ENCODE results near the gene APH1A. TPM values are rescaled to one million over a fixed set of nuclear protein-coding genes. Genes with fewer than 3 reads are reported as not detected.
"Not testable (repeated sequence)": the region's sequence is repeated elsewhere in the genome, so short reads cannot be mapped to it uniquely, and the experiment has no call there.

Gene APH1A
- total RNA-seq, 1 donor from 2014 or later, result 148 TPM

DNA sequence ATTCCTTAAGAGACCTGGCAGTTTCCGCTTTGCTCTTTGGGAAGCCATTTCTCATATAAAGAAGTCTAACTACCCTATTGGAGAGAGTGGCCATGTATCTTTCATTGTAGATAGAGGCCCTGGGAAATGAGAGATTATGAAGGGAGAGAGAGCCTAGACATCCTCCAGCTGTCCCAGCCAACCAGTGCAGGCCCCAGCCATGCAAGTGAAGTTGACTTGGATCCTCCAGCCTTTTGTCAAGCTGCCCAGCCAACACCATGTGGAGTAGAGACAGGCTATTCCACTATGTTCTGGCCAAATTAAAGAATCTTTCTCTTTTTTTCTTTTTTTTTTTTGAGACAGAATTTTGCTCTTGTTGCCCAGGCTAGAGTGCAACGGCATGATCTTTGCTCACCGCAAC, 25.8 kb downstream of the APH1A start:
- no peaks in the 10 kb centered on the region for H3K27me3 Mint-ChIP-seq
- TF ChIP-seq, protein P1, sequence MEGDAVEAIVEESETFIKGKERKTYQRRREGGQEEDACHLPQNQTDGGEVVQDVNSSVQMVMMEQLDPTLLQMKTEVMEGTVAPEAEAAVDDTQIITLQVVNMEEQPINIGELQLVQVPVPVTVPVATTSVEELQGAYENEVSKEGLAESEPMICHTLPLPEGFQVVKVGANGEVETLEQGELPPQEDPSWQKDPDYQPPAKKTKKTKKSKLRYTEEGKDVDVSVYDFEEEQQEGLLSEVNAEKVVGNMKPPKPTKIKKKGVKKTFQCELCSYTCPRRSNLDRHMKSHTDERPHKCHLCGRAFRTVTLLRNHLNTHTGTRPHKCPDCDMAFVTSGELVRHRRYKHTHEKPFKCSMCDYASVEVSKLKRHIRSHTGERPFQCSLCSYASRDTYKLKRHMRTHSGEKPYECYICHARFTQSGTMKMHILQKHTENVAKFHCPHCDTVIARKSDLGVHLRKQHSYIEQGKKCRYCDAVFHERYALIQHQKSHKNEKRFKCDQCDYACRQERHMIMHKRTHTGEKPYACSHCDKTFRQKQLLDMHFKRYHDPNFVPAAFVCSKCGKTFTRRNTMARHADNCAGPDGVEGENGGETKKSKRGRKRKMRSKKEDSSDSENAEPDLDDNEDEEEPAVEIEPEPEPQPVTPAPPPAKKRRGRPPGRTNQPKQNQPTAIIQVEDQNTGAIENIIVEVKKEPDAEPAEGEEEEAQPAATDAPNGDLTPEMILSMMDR (conservative IDR thresholded peaks at IDR 0.05), result no peak
- H3K4me3 Mint-ChIP-seq, result no peak overlapping the region
- H3K36me3 Mint-ChIP-seq, result no peaks in the 10 kb centered on the region
- no peaks in the 10 kb centered on the region for H3K9me3 Mint-ChIP-seq
- no peaks in the 10 kb centered on the region for H3K4me1 Mint-ChIP-seq (ENCODE audit: unreplicated experiment)
- no peak for DNase-seq (ENCODE audit: extremely low spot score, unreplicated experiment)
- H3K27ac Mint-ChIP-seq, result no peak overlapping the region

DNA sequence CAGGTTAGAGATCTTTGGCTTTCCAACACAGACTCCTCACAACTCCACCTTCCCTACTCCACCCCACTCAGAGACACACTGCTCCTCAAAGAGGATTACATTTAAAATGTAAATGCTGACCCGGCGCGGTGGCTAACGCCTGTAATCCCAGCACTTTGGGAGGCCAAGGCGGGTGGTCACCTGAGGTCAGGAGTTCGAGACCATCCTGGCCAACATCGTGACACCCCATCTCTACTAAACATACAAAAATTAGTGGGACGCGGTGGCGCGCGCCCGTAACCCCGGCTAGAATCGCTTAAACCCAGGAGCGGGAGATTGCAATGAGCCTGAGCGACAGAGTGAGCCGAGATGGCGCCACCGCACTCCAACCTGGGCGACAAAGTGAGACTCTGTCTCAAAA, 31.1 kb downstream of the APH1A start:
- Mint-ChIP-seq H3K27ac (no peak overlapping the region), H3K36me3 (no peaks in the 10 kb centered on the region), H3K4me3 (no peak overlapping the region), H3K9me3 (no peaks in the 10 kb centered on the region), H3K27me3 (no peaks in the 10 kb centered on the region), H3K4me1 (ENCODE audit: unreplicated experiment) (peaks cover 9% of the 10 kb centered on the region)
- TF ChIP-seq, protein P1 (conservative IDR thresholded peaks at IDR 0.05), result no peak
- DNase-seq (ENCODE audit: extremely low spot score, unreplicated experiment), result peak; percentile 45

GRCh38 chr1:150237176-150237575, 31.6 kb downstream of the APH1A start:
- not testable (repeated sequence) for H3K36me3 Mint-ChIP-seq; H3K4me3 Mint-ChIP-seq; H3K27ac Mint-ChIP-seq; H3K4me1 Mint-ChIP-seq (ENCODE audit: unreplicated experiment); H3K9me3 Mint-ChIP-seq; DNase-seq (ENCODE audit: extremely low spot score, unreplicated experiment); H3K27me3 Mint-ChIP-seq

- TF ChIP-seq, protein P1 (conservative IDR thresholded peaks at IDR 0.05), result peak; percentile 26
- Mint-ChIP-seq H3K27me3 (no peaks in the 10 kb centered on the region), H3K9me3 (no peaks in the 10 kb centered on the region), H3K36me3 (no peaks in the 10 kb centered on the region), H3K27ac (no peak overlapping the region), H3K4me1 (ENCODE audit: unreplicated experiment) (peaks cover 9% of the 10 kb centered on the region), H3K4me3 (no peak overlapping the region)
- DNase-seq (ENCODE audit: extremely low spot score, unreplicated experiment), result no peak
These were observed 32.2 kb downstream of the APH1A start for GRCh38 chr1:150236614-150237100.

GRCh38 chr1:150235852-150236613, 32.8 kb downstream of the APH1A start, which contains the start of gene ANP32E:
Gene ANP32E, minus strand, starts transcription at chr1:150236112. Its CDS starts 326 bp downstream, at chr1:150235786.
- Mint-ChIP-seq H3K27ac (peak within 1 kb of the TSS; percentile 94), H3K27me3 (no peaks in the 10 kb centered on the region), H3K9me3 (no peaks in the 10 kb centered on the region), H3K4me3 (no peak within 1 kb of the TSS), H3K36me3 (peaks cover under 1% of the 10 kb centered on the region), H3K4me1 (ENCODE audit: unreplicated experiment) (peaks cover 9% of the 10 kb centered on the region)
- DNase-seq (ENCODE audit: extremely low spot score, unreplicated experiment), result peak; percentile 94
- TF ChIP-seq, protein P1 (conservative IDR thresholded peaks at IDR 0.05), result peak; percentile 57

GRCh38 chr1:150235294-150235851, 33.4 kb downstream of the APH1A start:
- DNase-seq (ENCODE audit: extremely low spot score, unreplicated experiment), result peak; percentile 27
- Mint-ChIP-seq H3K27me3 (no peaks in the 10 kb centered on the region), H3K9me3 (no peaks in the 10 kb centered on the region), H3K27ac (no peak overlapping the region), H3K4me3 (no peak overlapping the region), H3K4me1 (ENCODE audit: unreplicated experiment) (peaks cover 9% of the 10 kb centered on the region), H3K36me3 (peaks cover 4% of the 10 kb centered on the region)
- TF ChIP-seq, protein P1 (conservative IDR thresholded peaks at IDR 0.05), result no peak
